Endothelial cell of hepatic sinusoid (primary cell): Measurements from ENCODE around the gene PSG7.
"Not testable (repeated sequence)": the region's sequence is repeated elsewhere in the genome, so short reads cannot be mapped to it uniquely, and the experiment has no call there.

ENCODE experiments used
- in situ Hi-C: cut with HindIII; loops from 2 replicates; pipeline ENCODE4 v1.10.0; 2017; ENCODE audit warnings: low sequenced_read_pairs

PSG7 gene

GRCh38 chr19:42916931-42917330, 20.1 kb downstream of the PSG7 start:
- in situ Hi-C loops: not testable (repeated sequence)

DNA sequence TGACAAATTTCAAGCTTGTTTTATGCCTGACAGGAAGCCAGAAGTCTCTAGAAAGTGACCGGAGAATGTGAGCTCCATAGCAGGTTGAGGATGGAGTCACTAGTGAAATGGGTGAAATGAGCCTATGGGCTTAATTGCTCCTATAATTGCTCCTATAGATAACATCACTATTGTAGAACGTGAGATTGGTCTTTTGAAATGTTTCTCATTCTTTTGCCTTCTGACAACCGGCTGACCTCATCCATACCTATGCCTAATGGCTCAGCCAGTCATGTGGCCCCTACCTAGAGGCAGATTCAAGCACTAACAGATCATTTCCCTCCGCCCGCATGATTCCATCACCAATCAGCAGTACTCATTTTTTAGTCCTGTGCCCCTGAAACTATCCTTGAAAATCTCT, 23.5 kb downstream of the PSG7 start:
- in situ Hi-C loops: not testable (repeated sequence)

DNA sequence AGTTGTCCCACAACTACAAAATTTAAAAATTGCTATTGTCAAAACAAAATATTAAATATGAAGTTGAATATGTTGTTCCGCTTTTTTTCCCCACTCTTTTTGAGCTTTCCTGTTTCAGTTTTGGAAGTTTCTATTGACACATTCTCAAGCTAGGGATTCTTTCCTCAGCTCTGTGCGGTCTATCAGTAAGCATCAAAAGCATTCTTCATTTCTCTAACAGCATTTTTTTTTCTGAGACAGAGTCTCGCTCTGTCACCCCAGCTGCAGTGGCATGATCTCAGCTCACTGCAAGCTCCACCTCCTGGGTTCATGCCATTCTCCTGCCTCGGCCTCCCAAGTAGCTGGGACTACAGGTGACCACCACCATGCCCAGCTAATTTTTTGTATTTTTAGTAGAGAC, 24.1 kb downstream of the PSG7 start:
- in situ Hi-C loops: not testable (repeated sequence)

DNA sequence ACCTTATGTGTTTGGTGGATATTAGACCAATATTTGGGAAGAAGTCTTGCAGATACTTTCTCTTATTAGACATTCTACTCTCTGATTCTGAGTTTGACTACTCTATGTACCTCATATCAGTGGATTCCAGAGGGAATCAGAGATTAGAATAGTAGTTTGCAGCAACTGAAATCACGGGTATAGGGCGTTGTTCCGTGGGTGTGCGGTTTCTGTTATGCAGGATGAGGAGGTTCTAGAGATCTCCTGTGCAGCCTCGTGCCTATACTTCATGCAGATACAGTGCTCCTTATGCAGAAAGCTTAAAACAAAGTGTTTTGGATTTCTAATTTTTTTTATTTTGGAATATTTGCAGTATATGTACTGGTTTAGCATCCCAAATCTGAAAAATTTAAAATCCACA, 25.3 kb downstream of the PSG7 start:
- in situ Hi-C loops: not testable (repeated sequence)

- in situ Hi-C loops: not testable (repeated sequence)
Observed at GRCh38 chr19:42906162-42906561, 30.8 kb downstream of the PSG7 start.

DNA sequence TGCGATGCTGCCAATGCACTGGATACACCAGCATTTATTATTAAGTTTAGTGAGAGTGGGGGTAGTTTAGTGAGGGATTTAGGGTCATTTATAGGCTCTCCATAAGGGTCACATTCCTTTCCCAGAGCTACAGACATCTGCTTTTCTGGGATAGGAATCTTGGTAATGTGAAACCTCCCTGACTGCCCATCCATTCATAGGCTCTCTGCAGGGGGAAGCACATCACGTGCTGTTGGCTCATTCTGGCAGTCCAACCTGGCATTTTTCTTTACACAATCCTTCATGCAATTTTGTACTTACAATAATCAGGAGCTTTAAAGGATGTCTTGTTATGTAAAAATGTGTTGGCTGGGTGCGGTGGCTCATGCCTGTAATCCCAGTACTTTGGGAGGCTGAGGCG, 36.4 kb downstream of the PSG7 start:
- in situ Hi-C loops: not testable (repeated sequence)

DNA sequence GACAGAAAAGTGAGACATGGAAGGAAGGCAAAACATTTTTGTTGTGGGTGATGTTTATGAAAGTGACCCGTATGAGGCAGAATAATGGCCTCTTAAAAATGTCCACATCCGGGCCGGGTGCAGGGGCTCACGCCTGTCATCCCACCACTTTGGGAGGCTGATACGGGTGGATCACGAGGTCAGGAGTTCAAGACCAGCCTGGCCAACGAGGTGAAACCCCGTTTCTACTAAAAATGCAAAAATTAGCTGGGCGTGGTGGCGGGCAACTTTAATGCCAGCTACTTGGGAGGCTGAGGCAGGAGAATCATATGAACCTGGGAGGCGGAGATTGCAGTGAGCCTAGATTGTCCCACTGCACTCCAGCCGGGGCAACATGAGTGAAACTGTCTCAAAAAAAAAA, 37.3 kb downstream of the PSG7 start:
- in situ Hi-C loops: not testable (repeated sequence)

DNA sequence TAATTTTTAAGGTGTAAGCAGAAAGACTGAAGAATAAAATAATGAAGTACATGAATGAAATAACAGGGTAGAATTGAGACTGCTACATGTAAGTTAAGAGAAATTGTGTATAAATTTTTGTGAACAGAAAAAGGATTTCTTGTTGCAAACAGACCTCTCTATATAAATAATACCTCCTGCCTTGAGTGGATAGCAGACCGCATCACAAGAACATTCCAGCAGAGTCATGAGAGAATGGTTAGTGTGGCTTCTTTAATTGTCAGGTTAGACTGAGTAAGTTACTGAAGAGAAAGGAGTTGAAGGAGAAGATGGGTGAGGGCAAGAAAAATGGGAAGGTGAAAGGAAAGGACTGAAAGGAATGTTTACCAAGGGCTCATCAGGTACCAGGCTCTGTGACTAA, 37.9 kb downstream of the PSG7 start:
- in situ Hi-C loops: not testable (repeated sequence)

DNA sequence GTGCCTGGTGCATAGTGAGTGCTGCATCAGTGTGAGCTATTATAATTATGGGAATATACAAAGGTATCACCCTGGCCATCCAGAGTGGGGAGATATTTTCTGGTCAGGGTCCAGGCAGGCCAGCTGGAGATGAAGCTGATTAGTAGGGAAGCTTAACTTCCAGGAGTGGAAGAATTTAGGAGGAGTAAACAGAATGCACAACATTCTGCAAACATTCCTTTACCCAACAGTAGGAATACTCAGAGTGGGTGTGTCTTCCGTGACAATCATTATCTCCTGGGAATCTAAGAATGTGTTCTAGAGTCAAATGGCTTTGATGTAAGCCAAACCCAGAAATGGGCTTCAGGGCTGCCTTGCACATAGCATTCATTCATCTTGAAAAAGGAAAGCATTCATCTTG, 38.4 kb downstream of the PSG7 start:
- in situ Hi-C loops: not testable (repeated sequence)

GRCh38 chr19:42897729-42898128, 39.3 kb downstream of the PSG7 start:
- in situ Hi-C loops: not testable (repeated sequence)

DNA sequence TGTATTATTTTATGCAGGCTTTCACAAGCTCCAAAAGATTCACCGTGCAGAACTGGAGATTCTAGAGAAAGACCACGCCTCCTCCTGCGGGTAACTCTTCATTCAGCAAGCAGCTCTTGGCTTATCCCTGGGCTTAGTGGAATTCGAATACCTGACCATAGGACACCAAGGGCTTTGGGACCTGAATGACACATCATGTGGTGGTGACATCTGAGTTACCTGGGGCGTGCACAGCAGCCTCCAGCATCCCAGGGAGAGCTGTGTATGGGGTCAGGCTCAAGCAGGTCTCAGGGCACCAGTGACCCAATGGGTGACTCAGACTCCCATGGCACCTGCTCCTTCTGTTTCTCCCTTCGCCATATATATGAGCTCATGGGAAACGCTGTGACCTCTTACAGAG, 46.6 kb downstream of the PSG7 start:
- in situ Hi-C loops: not testable (repeated sequence)

GRCh38 chr19:42887876-42888445, 49.0 kb downstream of the PSG7 start:
- in situ Hi-C loops: not testable (repeated sequence)

GRCh38 chr19:42882730-42883129, 54.3 kb downstream of the PSG7 start:
- in situ Hi-C loops: not testable (repeated sequence)

DNA sequence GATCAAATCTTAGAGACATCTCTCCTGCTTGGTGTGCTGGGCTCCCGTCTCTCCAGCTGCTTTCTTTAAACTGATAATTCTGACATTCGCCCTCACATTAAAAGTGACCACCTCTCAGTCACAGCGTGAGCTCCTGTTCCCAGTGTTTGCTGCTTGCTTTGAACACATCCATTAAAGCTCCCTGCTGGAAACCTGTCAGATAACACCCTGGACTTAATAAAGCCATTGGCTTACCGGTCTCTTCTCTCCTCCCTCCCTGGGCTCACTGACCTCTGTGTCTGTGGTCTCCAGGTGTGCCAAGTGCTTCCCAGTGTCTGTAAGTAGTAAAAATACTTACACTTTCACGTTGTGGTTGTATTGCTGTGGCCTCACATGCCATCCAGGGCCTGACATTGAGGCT, 55.0 kb downstream of the PSG7 start:
- in situ Hi-C loops: not testable (repeated sequence)

- in situ Hi-C loops: not testable (repeated sequence)
Observed at GRCh38 chr19:42881279-42881678, 55.7 kb downstream of the PSG7 start.

DNA sequence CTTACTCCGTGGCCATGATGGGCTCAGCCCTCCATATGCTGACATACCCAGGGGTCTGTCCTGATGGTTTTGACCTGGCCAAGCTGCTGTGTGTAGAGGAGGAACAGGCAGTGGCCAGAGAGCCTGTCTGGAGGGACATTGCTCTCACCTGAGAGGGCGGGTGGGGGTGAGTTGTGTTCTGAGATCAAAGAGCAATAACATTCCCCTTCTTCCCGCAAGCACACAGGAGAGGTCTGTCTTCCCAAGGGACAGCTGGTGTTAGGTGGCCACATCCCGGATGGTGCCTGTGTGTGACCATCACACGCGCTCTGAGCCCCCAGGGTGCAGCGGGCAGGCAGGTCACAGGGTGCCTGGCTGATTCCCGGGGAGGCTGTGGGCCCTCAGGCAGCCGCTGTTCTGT, 56.4 kb downstream of the PSG7 start:
- in situ Hi-C loops: not testable (repeated sequence)

DNA sequence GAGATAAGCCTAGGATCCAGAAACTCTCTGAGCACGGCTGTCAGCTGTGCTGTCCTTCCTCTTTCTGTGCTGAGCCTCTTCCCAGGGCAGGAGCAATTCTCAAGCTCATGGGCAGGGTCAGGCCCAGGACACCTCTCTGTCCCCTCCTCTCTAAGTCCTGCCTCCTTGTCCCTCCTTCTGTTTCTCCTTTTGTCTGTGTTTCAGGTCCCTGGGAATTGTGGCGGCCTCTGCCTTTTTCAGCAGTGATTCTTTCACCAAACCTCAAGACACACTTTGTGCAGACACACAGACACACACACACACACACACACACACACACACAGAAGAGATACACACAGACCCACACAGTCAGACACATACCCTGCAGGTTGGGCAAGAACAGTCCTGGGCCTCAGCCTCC, 57.4 kb downstream of the PSG7 start, which contains the start of gene PSG1:
Gene PSG1 (minus strand): TSS at position 101 of the 400 bp plus-strand sequence. CDS start 132 bp downstream, outside the sequence.
- in situ Hi-C loops: no loop called here

DNA sequence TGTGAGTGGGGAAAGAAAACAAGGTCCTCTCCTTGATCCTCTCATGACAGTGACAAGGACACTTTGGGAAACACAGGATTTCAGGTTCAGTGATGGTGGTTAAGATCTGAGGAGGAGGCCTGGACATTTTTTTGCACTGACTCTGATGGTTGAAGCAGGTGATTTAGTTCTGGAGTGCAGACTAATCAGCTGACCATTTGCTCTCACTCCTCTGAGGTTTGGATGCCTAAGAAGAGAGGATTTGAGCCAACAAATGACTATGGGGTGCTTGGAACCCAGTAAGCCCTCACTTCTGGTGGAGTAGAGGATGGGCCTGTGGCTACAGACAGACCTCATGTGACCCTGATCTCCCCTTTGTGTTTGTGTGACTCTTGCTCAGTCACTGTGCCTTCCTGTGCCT, 60.4 kb downstream of the PSG7 start:
- in situ Hi-C loops: not testable (repeated sequence)

- in situ Hi-C loops: not testable (repeated sequence)
Observed at GRCh38 chr19:42875881-42876280, 61.1 kb downstream of the PSG7 start.

DNA sequence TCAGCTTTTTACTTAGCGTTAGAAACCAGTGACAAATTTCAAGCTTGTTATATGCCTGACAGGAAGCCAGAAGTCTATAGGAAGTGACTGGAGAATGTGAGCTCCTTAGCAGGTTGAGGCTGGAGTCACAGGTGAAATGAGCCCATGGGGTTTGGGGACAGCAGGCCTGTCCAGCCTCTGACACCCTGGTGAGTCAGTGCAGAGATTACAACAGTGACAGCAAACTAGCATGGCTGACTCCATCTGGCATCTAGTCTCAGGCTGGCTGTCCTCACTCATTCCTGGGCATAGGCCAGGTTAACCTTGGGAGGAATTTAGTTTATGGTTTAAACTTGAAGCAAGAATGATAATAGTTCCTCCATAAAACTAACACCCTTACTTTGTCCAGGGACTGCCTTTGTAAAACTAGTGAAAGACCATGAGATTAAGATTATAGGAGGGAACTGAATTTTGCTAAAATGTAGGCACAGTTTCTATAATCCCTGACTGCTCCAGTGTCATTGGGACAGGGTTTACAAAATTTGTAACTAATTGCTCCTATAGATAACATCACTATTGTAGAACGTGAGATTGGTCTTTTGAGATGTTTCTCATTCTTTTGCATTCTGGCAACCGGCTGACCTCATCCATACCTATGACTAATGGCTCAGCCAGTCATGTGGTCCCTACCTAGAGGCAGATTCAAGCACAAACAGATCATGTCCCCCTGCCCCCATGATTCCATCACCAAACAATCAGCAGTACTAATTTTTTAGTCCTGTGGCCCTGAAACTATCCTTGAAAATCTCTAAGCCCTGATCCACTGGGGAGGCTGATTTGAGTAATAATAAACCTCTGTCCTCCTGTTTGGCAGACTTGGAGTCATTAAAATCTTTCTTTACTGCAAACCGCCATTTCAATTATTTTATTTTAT, 61.9 kb downstream of the PSG7 start:
- in situ Hi-C loops: not testable (repeated sequence)

GRCh38 chr19:42874136-42874535, 62.9 kb downstream of the PSG7 start:
- in situ Hi-C loops: not testable (repeated sequence)
